GM12878 (cell line): ENCODE data around the gene FBXL19.

Source experiments
- CEBPB ChIP-seq, 2 experiments: fragments of 150-350 bp in 1 of 2; IDR thresholded peaks; 2 replicates each; pipeline ENCODE4 v1.6.1; 2012 to 2014; ENCODE audit warnings: low read depth in 2 of 2, low read length in 2 of 2, borderline replicate concordance in 1 of 2, inconsistent platforms in 1 of 2
- CHD2 ChIP-seq: IDR thresholded peaks from 2 replicates; pipeline ENCODE4 v1.6.1; 2011; ENCODE audit warnings: low read depth, low read length, improper control_type of control experiment, borderline replicate concordance
- EGR1 ChIP-seq, 2 experiments: IDR thresholded peaks; 1 replicate in 1 of 2; 2 replicates in 1 of 2; pipeline ENCODE4 v1.6.1; 2011 to 2012; ENCODE audit warnings: low read depth in 2 of 2, low read length in 2 of 2, borderline replicate concordance in 1 of 2, mild to moderate bottlenecking in 1 of 2, moderate library complexity in 1 of 2
- FOS ChIP-seq: IDR thresholded peaks from 3 replicates; pipeline ENCODE4 v1.6.1; 2011; ENCODE audit warnings: borderline replicate concordance; ENCODE audit not compliant: insufficient read length; ENCODE audit errors: extremely low read depth
- FOXK2 ChIP-seq: fragments of 450-650 bp; IDR thresholded peaks from 2 replicates; pipeline ENCODE4 v1.6.1; 2017; ENCODE audit warnings: mild to moderate bottlenecking, moderate library complexity
- IRF4 ChIP-seq: IDR thresholded peaks from 2 replicates; pipeline ENCODE4 v1.6.1; 2011; ENCODE audit warnings: low read depth, low read length
- POLR2A ChIP-seq: IDR thresholded peaks from 2 replicates; pipeline ENCODE4 v1.6.1; 2011; ENCODE audit warnings: low read depth, mild to moderate bottlenecking, low read length
- POLR2AphosphoS5 ChIP-seq: IDR thresholded peaks from 2 replicates; pipeline ENCODE4 v1.6.1; 2011; ENCODE audit warnings: mild to moderate bottlenecking, low read length, inconsistent platforms
- RFX5 ChIP-seq: IDR thresholded peaks from 2 replicates; pipeline ENCODE4 v1.6.1; 2011; ENCODE audit warnings: low read depth, low read length, improper control_type of control experiment
- TF ChIP-seq, protein P1 (sequence below): fragments of 450-650 bp; IDR thresholded peaks from 2 replicates; pipeline ENCODE4 v1.6.1; 2017; ENCODE audit warnings: antibody characterized with exemption, mild to moderate bottlenecking, moderate library complexity
- TF ChIP-seq, protein P2 (sequence below): IDR thresholded peaks from 2 replicates; pipeline ENCODE4 v1.6.1; 2012; ENCODE audit warnings: low read depth, low read length, improper control_type of control experiment
- TF ChIP-seq, protein P3 (sequence below), 3 experiments: IDR thresholded peaks in 2 of 3; conservative IDR thresholded peaks in 1 of 3; 2 replicates each; pipeline ENCODE4 v1.5.1; 2011; ENCODE audit warnings: low read depth in 3 of 3, low read length in 3 of 3, mild to moderate bottlenecking in 3 of 3, control low read depth in 2 of 3, moderate library complexity in 2 of 3, inconsistent platforms in 1 of 3, mixed read lengths in 1 of 3; ENCODE audit not compliant: control insufficient read depth in 2 of 3, insufficient read depth in 1 of 3; ENCODE audit errors: extremely low read depth in 1 of 3
- TF ChIP-seq, protein P4 (sequence below): fragments of 450-650 bp; IDR thresholded peaks from 2 replicates; pipeline ENCODE4 v1.6.1; 2016; ENCODE audit warnings: mild to moderate bottlenecking

DNA sequence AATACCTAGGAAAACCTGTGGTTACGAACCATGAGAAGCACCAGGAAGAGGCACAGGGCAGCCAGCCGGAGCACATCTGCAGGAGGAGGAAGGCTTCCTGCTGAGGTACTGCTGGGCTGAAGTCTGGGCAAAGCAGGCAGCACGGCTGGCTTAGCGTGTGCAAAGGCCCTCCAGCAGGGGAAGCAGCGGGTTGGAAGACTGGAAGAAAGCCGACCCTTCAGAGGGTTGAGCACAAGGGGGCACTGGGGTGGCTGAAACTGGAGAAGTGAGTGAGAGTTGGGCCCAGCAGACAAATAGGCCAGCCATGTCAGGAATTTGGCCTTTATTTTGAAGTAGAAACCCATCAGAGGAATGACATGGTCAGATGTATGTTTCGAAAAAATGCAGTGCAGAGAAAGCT is 49.5 kb downstream of the FBXL19 start:
- TF ChIP-seq CEBPB (IDR thresholded peaks at IDR 0.05; ENCODE audit: borderline replicate concordance in 1 of 2, low read depth in 2 of 2, low read length in 2 of 2) (no peak), RFX5 (no peak), POLR2A (no peak), CHD2 (no peak), FOS (no peak), FOXK2 (no peak), POLR2AphosphoS5 (no peak), IRF4 (no peak), EGR1 (IDR thresholded peaks at IDR 0.05; ENCODE audit: borderline replicate concordance in 1 of 2, low read depth in 2 of 2, low read length in 2 of 2) (no peak)
- TF ChIP-seq, protein P1, sequence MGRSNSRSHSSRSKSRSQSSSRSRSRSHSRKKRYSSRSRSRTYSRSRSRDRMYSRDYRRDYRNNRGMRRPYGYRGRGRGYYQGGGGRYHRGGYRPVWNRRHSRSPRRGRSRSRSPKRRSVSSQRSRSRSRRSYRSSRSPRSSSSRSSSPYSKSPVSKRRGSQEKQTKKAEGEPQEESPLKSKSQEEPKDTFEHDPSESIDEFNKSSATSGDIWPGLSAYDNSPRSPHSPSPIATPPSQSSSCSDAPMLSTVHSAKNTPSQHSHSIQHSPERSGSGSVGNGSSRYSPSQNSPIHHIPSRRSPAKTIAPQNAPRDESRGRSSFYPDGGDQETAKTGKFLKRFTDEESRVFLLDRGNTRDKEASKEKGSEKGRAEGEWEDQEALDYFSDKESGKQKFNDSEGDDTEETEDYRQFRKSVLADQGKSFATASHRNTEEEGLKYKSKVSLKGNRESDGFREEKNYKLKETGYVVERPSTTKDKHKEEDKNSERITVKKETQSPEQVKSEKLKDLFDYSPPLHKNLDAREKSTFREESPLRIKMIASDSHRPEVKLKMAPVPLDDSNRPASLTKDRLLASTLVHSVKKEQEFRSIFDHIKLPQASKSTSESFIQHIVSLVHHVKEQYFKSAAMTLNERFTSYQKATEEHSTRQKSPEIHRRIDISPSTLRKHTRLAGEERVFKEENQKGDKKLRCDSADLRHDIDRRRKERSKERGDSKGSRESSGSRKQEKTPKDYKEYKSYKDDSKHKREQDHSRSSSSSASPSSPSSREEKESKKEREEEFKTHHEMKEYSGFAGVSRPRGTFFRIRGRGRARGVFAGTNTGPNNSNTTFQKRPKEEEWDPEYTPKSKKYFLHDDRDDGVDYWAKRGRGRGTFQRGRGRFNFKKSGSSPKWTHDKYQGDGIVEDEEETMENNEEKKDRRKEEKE, result no peak
- TF ChIP-seq, protein P2, sequence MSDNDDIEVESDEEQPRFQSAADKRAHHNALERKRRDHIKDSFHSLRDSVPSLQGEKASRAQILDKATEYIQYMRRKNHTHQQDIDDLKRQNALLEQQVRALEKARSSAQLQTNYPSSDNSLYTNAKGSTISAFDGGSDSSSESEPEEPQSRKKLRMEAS, result no peak
- TF ChIP-seq, protein P3, sequence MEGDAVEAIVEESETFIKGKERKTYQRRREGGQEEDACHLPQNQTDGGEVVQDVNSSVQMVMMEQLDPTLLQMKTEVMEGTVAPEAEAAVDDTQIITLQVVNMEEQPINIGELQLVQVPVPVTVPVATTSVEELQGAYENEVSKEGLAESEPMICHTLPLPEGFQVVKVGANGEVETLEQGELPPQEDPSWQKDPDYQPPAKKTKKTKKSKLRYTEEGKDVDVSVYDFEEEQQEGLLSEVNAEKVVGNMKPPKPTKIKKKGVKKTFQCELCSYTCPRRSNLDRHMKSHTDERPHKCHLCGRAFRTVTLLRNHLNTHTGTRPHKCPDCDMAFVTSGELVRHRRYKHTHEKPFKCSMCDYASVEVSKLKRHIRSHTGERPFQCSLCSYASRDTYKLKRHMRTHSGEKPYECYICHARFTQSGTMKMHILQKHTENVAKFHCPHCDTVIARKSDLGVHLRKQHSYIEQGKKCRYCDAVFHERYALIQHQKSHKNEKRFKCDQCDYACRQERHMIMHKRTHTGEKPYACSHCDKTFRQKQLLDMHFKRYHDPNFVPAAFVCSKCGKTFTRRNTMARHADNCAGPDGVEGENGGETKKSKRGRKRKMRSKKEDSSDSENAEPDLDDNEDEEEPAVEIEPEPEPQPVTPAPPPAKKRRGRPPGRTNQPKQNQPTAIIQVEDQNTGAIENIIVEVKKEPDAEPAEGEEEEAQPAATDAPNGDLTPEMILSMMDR (IDR thresholded peaks at IDR 0.05 in 2 of 3, conservative IDR thresholded peaks at IDR 0.05 in 1 of 3; ENCODE audit: control insufficient read depth in 2 of 3, extremely low read depth in 1 of 3, insufficient read depth in 1 of 3, low read depth in 3 of 3, low read length in 3 of 3), result no peak
- TF ChIP-seq, protein P4, sequence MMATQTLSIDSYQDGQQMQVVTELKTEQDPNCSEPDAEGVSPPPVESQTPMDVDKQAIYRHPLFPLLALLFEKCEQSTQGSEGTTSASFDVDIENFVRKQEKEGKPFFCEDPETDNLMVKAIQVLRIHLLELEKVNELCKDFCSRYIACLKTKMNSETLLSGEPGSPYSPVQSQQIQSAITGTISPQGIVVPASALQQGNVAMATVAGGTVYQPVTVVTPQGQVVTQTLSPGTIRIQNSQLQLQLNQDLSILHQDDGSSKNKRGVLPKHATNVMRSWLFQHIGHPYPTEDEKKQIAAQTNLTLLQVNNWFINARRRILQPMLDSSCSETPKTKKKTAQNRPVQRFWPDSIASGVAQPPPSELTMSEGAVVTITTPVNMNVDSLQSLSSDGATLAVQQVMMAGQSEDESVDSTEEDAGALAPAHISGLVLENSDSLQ, result no peak
